Fibroblast of lung (primary cell): Measurements from ENCODE around the gene ATP1A2. TPM values are rescaled to one million over a fixed set of nuclear protein-coding genes. Genes with fewer than 3 reads are reported as not detected.

Experiments used
- DNase-seq, 2 donors: peaks; one replicate each; pipeline versions ENCODE4 v3.0.0 to v3.0.0-alpha.2; 2010; ENCODE audit warnings: low read depth in 2 of 2
- H2AFZ ChIP-seq: 2 replicates; pipeline ENCODE4 v1.5.1; 2012; ENCODE audit warnings: low read length, control low read depth, inconsistent platforms
- H3K27ac ChIP-seq: 2 replicates; pipeline ENCODE4 v1.5.1; 2011; ENCODE audit warnings: low read length, control low read depth; ENCODE audit not compliant: insufficient read depth
- H3K27me3 ChIP-seq: 2 replicates; pipeline ENCODE4 v1.5.1; 2011; ENCODE audit warnings: mild to moderate bottlenecking, low read length; ENCODE audit not compliant: control insufficient read depth, insufficient read depth
- H3K36me3 ChIP-seq: 2 replicates; pipeline ENCODE4 v1.5.1; 2011; ENCODE audit warnings: low read length; ENCODE audit not compliant: control insufficient read depth, insufficient read depth
- H3K4me1 ChIP-seq: 2 replicates; pipeline ENCODE4 v1.5.1; 2011; ENCODE audit warnings: low read length; ENCODE audit not compliant: control insufficient read depth, insufficient read depth; ENCODE audit errors: extremely low read depth
- H3K4me2 ChIP-seq: 2 replicates; pipeline ENCODE4 v1.5.1; 2011; ENCODE audit warnings: low read length, control low read depth; ENCODE audit not compliant: insufficient read depth; ENCODE audit errors: extremely low read depth
- H3K4me3 ChIP-seq, 4 experiments: fragments of 200-600 bp in 1 of 4; sonication (generic) in 1 of 4; replicated peaks in 1 of 4; 2 replicates each; pipeline ENCODE4 v1.5.1; 2011 to 2016; ENCODE audit warnings: low read length in 4 of 4, low read depth in 3 of 4, mild to moderate bottlenecking in 3 of 4, control low read depth in 2 of 4, inconsistent platforms in 1 of 4, mixed read lengths in 1 of 4; ENCODE audit not compliant: insufficient read depth in 1 of 4; ENCODE audit errors: control extremely low read depth in 1 of 4
- H3K79me2 ChIP-seq: 2 replicates; pipeline ENCODE4 v1.5.1; 2012; ENCODE audit warnings: mild to moderate bottlenecking, low read length, inconsistent platforms; ENCODE audit not compliant: control insufficient read depth, insufficient read depth
- H3K9ac ChIP-seq: 2 replicates; pipeline ENCODE4 v1.5.1; 2011; ENCODE audit warnings: mild to moderate bottlenecking, low read length, control low read depth; ENCODE audit not compliant: insufficient read depth
- H3K9me3 ChIP-seq: 2 replicates; pipeline ENCODE4 v1.5.1; 2012; ENCODE audit warnings: low read depth, low read length; ENCODE audit not compliant: control insufficient read depth, insufficient read depth
- H4K20me1 ChIP-seq: 2 replicates; pipeline ENCODE4 v1.5.1; 2011; ENCODE audit warnings: low read length; ENCODE audit not compliant: control insufficient read depth, insufficient read depth; ENCODE audit errors: extremely low read depth
- EZH2 ChIP-seq: IDR thresholded peaks from 2 replicates; pipeline ENCODE4 v1.5.1; 2012; ENCODE audit warnings: low read length, control low read depth, mild to moderate bottlenecking; ENCODE audit errors: missing control alignments
- polyA plus RNA-seq, 2 donors: library from polyadenylated mRNA; depleted of rRNA in 1 of 2; stranded (reverse) in 1 of 2; unstranded in 1 of 2; fragments of >200 nt; gene quantifications; 2 replicates each; pipeline ENCODE4 v1.2.1, GENCODE V29; 2011 to 2012; ENCODE audit warnings: missing spikeins in 1 of 2
- total RNA-seq: library from RNA; depleted of rRNA; stranded (reverse); fragments of >200 nt; gene quantifications from 2 replicates; pipeline ENCODE4 v1.2.1, GENCODE V29; 2014
- TF ChIP-seq, protein P1 (sequence below), 2 donors: IDR thresholded peaks in 1 of 2; conservative IDR thresholded peaks in 1 of 2; 1 replicate in 1 of 2; 2 replicates in 1 of 2; pipeline ENCODE4 v1.5.1; 2011 to 2012; ENCODE audit warnings: low read length in 2 of 2, control low read depth in 1 of 2, inconsistent platforms in 1 of 2, low read depth in 1 of 2, mild to moderate bottlenecking in 1 of 2

ATP1A2 gene
- total and polyA plus RNA-seq, 2 donors (not counting 1 experiment from before 2014, with no cell fraction given), result 0.44 to 1.8 TPM

DNA sequence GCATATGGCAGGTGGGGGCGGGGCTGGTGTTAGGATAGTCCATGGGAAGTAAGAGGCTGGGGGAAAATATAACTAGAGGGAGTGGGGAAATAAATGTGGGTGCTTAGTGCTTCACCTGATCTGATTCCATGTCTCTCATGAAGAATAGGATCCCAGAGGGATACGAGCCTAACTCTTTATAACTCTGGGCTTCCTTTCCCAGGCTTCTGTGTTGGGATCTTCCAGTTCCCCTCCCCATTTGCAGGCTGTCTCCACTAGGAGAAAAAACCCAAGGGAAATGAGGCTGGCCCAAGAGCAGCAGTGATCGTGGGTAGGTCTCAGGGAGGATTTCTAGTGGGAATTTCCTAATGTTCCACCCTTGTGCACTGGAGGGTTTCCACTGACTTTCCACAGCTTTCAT, 32.6 kb upstream of the ATP1A2 start:
- Histone ChIP-seq H3K27me3 (peaks cover 33% of the 10 kb centered on the region), H4K20me1 (no peaks in the 10 kb centered on the region), H3K36me3 (no peaks in the 10 kb centered on the region), H3K4me3 (no peak overlapping the region), H2AFZ (no peak overlapping the region), H3K4me1 (no peaks in the 10 kb centered on the region), H3K27ac (no peak overlapping the region), H3K9me3 (no peaks in the 10 kb centered on the region), H3K79me2 (no peaks in the 10 kb centered on the region), H3K4me2 (no peak overlapping the region), H3K9ac (no peak overlapping the region)
- no peak for TF ChIP-seq EZH2
- TF ChIP-seq, protein P1, sequence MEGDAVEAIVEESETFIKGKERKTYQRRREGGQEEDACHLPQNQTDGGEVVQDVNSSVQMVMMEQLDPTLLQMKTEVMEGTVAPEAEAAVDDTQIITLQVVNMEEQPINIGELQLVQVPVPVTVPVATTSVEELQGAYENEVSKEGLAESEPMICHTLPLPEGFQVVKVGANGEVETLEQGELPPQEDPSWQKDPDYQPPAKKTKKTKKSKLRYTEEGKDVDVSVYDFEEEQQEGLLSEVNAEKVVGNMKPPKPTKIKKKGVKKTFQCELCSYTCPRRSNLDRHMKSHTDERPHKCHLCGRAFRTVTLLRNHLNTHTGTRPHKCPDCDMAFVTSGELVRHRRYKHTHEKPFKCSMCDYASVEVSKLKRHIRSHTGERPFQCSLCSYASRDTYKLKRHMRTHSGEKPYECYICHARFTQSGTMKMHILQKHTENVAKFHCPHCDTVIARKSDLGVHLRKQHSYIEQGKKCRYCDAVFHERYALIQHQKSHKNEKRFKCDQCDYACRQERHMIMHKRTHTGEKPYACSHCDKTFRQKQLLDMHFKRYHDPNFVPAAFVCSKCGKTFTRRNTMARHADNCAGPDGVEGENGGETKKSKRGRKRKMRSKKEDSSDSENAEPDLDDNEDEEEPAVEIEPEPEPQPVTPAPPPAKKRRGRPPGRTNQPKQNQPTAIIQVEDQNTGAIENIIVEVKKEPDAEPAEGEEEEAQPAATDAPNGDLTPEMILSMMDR (conservative IDR thresholded peaks at IDR 0.05 in 1 of 2, IDR thresholded peaks at IDR 0.05 in 1 of 2; ENCODE audit: low read depth in 1 of 2, low read length in 2 of 2), result no peak
- no peak for DNase-seq

- Histone ChIP-seq H3K9ac (no peak overlapping the region), H3K9me3 (no peaks in the 10 kb centered on the region), H4K20me1 (no peaks in the 10 kb centered on the region), H3K4me2 (peak overlapping the region; percentile 48), H3K36me3 (no peaks in the 10 kb centered on the region), H3K4me3 (peak overlapping the region in 1 of 4 experiments; percentile 22), H2AFZ (peak overlapping the region; percentile 47), H3K4me1 (no peaks in the 10 kb centered on the region), H3K79me2 (no peaks in the 10 kb centered on the region), H3K27ac (no peak overlapping the region), H3K27me3 (peaks cover 33% of the 10 kb centered on the region)
- DNase-seq, result peak; percentile 23 to 29
- TF ChIP-seq, protein P1 (conservative IDR thresholded peaks at IDR 0.05 in 1 of 2, IDR thresholded peaks at IDR 0.05 in 1 of 2; ENCODE audit: low read depth in 1 of 2, low read length in 2 of 2), result peak; percentile 19 to 54
- peak; percentile 58 for TF ChIP-seq EZH2
These were observed 31.4 kb upstream of the ATP1A2 start for GRCh38 chr1:160083968-160084770.

- no peaks in the 10 kb centered on the region for H3K4me1 ChIP-seq
- TF ChIP-seq, protein P1 (conservative IDR thresholded peaks at IDR 0.05 in 1 of 2, IDR thresholded peaks at IDR 0.05 in 1 of 2; ENCODE audit: low read depth in 1 of 2, low read length in 2 of 2), result no peak
- TF ChIP-seq EZH2, result no peak
- H3K27ac ChIP-seq, result no peak overlapping the region
- H3K36me3 ChIP-seq, result no peaks in the 10 kb centered on the region
- no peak overlapping the region for H3K9ac ChIP-seq
- no peaks in the 10 kb centered on the region for H3K79me2 ChIP-seq
- peaks cover 30% of the 10 kb centered on the region for H3K27me3 ChIP-seq
- H2AFZ ChIP-seq, result no peak overlapping the region
- no peaks in the 10 kb centered on the region for H3K9me3 ChIP-seq
- no peak for DNase-seq
- H3K4me3 ChIP-seq, result no peak overlapping the region
- no peak overlapping the region for H3K4me2 ChIP-seq
- no peaks in the 10 kb centered on the region for H4K20me1 ChIP-seq
These were observed 30.7 kb upstream of the ATP1A2 start for GRCh38 chr1:160084771-160085321.
